Activated CD4-positive, CD25-positive, alpha-beta regulatory T cell (primary cell): ENCODE results near the gene SST.

Experiments used
- DNase-seq, 4 experiments: peaks; one replicate each; lab custom pipeline; 2025; lab: John Stamatoyannopoulos, UW

The SST gene

GRCh38 chr3:187629711-187630110, 40.5 kb downstream of the SST start:
- no peak for DNase-seq

DNA sequence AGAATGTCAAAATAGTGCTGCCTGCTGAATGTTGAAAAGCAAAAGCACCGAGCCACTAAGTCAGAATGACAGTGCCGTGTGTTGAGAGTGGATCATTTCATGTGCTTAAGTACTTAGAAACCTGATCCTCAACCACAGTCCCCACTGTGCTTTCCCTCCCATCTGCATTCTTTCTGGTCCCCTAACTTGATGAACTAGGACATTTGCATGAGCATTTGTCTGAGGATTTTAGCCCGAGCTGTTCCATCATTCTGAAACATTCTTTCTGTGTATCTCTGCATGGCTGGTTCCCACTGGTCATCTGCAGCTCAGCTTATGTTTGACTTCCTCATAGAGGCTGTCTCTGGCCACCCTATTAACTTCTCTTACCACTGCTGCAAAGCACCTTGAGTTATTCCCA, 42.0 kb downstream of the SST start:
- no peak for DNase-seq

GRCh38 chr3:187626581-187626980, 43.6 kb downstream of the SST start:
- DNase-seq, result no peak

GRCh38 chr3:187624588-187624987, 45.6 kb downstream of the SST start:
- no peak for DNase-seq

- no peak for DNase-seq
Measured at GRCh38 chr3:187623285-187623814, 46.8 kb downstream of the SST start.

DNA sequence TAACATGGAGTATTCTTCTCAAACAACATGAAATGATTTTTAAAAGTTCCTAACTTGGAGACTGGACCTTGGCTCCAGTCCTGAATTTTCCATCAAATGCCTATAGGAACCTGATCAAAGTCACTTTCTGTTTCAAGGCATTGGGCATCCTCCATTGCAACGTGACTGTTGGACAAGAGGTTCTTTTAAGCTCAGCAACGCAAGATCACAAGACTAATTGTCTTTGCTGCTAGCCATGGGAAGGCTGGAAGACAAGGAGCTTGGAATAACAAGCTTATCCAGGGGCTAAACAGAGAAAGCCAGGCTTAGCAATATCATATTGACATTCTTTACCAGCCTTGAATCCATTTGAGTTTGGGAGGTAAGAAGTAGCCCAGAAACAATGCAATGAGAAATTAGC, 48.3 kb downstream of the SST start:
- DNase-seq, result no peak

DNA sequence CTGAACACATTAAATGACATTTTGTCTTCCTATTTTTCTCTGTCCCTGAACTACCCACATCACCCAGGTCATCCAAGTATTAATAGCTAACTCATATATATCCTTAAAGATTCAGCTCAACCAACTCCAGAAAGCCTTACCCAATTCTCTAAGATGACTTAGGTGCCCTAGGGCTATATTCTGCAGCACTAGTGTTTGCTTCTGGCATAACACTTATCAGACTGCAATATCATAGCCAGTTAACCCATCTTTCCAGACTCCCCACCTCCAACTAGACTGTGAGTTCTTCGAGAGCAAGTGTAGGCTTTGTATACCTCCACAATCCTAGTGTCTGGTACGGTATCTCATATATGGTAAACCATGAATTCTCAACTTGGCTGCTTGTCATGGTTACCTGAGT, 50.7 kb downstream of the SST start:
- DNase-seq, result no peak
